HepG2 (cell line): ENCODE data around the gene MSANTD1. TPM values are rescaled to one million over a fixed set of nuclear protein-coding genes. Genes with fewer than 3 reads are reported as not detected.

Source experiments
- ADNP ChIP-seq: sonication (generic); formaldehyde crosslinking; IDR thresholded peaks from 2 replicates; pipeline ENCODE4 v1.4.0; 2020; ENCODE audit warnings: missing genetic modification reagents
- DMTF1 ChIP-seq: sonication (generic); formaldehyde crosslinking; IDR thresholded peaks from 2 replicates; pipeline ENCODE4 v1.4.0; 2020; ENCODE audit warnings: mild to moderate bottlenecking, missing genetic modification reagents
- DRAP1 ChIP-seq: IDR thresholded peaks from 2 replicates; pipeline ENCODE4 v1.6.1; 2016; ENCODE audit warnings: missing genetic modification reagents, missing compliant biosample characterization
- HDAC1 ChIP-seq: sonication (generic); formaldehyde crosslinking; IDR thresholded peaks from 2 replicates; pipeline ENCODE4 v1.5.1; 2020; ENCODE audit warnings: mild to moderate bottlenecking, missing genetic modification reagents
- NFKB2 ChIP-seq: sonication (generic); formaldehyde crosslinking; IDR thresholded peaks from 2 replicates; pipeline ENCODE4 v1.4.0; 2020; ENCODE audit warnings: missing genetic modification reagents, borderline replicate concordance
- PCBP2 ChIP-seq: fragments of 200-400 bp; formaldehyde crosslinking; optimal IDR thresholded peaks from 2 replicates; pipeline ENCODE3; 2018; ENCODE audit warnings: low read length, low read depth; ENCODE audit not compliant: poor library complexity, severe bottlenecking
- SMYD3 ChIP-seq: sonication (generic); formaldehyde crosslinking; IDR thresholded peaks from 2 replicates; pipeline ENCODE4 v1.8.1; 2023; ENCODE audit warnings: mild to moderate bottlenecking, missing genetic modification reagents
- SOX13 ChIP-seq, 3 experiments: fragments of 450-650 bp in 1 of 3; sonication (generic) in 1 of 3; formaldehyde crosslinking in 1 of 3; IDR thresholded peaks in 2 of 3; conservative IDR thresholded peaks in 1 of 3; 2 replicates each; pipeline versions ENCODE4 v1.5.0 to v1.6.1; 2016 to 2020; ENCODE audit warnings: antibody characterized with exemption in 1 of 3, mild to moderate bottlenecking in 1 of 3, missing compliant biosample characterization in 1 of 3, missing genetic modification reagents in 1 of 3, moderate library complexity in 1 of 3
- ZBTB7B ChIP-seq: sonication (generic); formaldehyde crosslinking; IDR thresholded peaks from 2 replicates; pipeline ENCODE4 v1.4.0; 2020; ENCODE audit warnings: missing genetic modification reagents
- ZNF10 ChIP-seq: sonication (generic); formaldehyde crosslinking; IDR thresholded peaks from 2 replicates; pipeline ENCODE4 v1.4.0; 2020; ENCODE audit warnings: mild to moderate bottlenecking, low read depth, missing genetic modification reagents, borderline replicate concordance
- ZNF407 ChIP-seq: sonication (generic); formaldehyde crosslinking; IDR thresholded peaks from one replicate; pipeline ENCODE4 v1.5.1; 2020; ENCODE audit warnings: mild to moderate bottlenecking, missing genetic modification reagents; ENCODE audit errors: not compliant biosample characterization
- ZNF460 ChIP-seq: sonication (generic); formaldehyde crosslinking; IDR thresholded peaks from 2 replicates; pipeline ENCODE4 v1.5.1; 2020; ENCODE audit warnings: missing genetic modification reagents, mild to moderate bottlenecking, borderline replicate concordance
- ZUFSP ChIP-seq: sonication (generic); formaldehyde crosslinking; IDR thresholded peaks from 2 replicates; pipeline ENCODE4 v1.9.0; 2021; ENCODE audit warnings: missing genetic modification reagents, mild to moderate bottlenecking, borderline replicate concordance
- polyA plus RNA-seq, 8 experiments: library from polyadenylated mRNA; depleted of rRNA in 3 of 8; stranded (reverse) in 7 of 8; unstranded in 1 of 8; fragments of >200 nt; fragmentation: Illumina TruSeq in 4 of 8; extraction: Trizol in 4 of 8; gene quantifications; 2 replicates each; pipeline versions ENCODE4 v1.2.1 to v1.2.3, GENCODE V29; 2011 to 2016; ENCODE audit warnings: low read depth in 4 of 8, missing spikeins in 1 of 8, mixed read lengths in 1 of 8; ENCODE audit not compliant: insufficient read depth in 1 of 8
- total RNA-seq, 5 experiments: library from RNA; depleted of rRNA; stranded (reverse); fragments of >200 nt; fragmentation: Illumina TruSeq; extraction: Trizol; gene quantifications; 2 replicates each; pipeline ENCODE4 v1.2.3, GENCODE V29; 2016; ENCODE audit warnings: low read depth in 1 of 5

MSANTD1 gene
- total and polyA plus RNA-seq, 2 of the 13 experiments (the other 11 are each of a cell fraction or from before 2014, with no cell fraction given): 0.22 to 0.40 TPM

GRCh38 chr4:3292571-3293400 lies 43.8 kb downstream of the MSANTD1 start, which contains the start of gene RGS12 (continued):
- TF ChIP-seq ZNF407 (CRISPR knock-in tag) (no peak), SOX13 (IDR thresholded peaks at IDR 0.05) (peak; percentile 14; the same call in 1 of the 2 replicates), SOX13 (CRISPR knock-in tag; conservative IDR thresholded peaks at IDR 0.05 in 1 of 2, IDR thresholded peaks at IDR 0.05 in 1 of 2) (peak in 1 of 2 experiments; percentile 9; a peak in 1 of 4 replicates), HDAC1 (CRISPR knock-in tag) (peak; percentile 75), PCBP2 (no peak), DMTF1 (CRISPR knock-in tag) (no peak), SMYD3 (CRISPR knock-in tag) (no peak), ADNP (no peak), ZUFSP (CRISPR knock-in tag) (no peak), ZNF10 (no peak), ZBTB7B (CRISPR knock-in tag) (0 out of 2 replicates have a peak, but pooled peaks have one; percentile 27), DRAP1 (CRISPR knock-in tag) (no peak), ZNF460 (CRISPR knock-in tag) (no peak), NFKB2 (CRISPR knock-in tag) (no peak)
